Measurements from ENCODE around the gene ATP6V1G3. TPM values are rescaled to one million over a fixed set of nuclear protein-coding genes. Genes with fewer than 3 reads are reported as not detected.

ATP6V1G3 gene
- total and polyA plus RNA-seq, 2 of the 4 experiments (the other 2 are of a cell fraction) = not detected

DNA sequence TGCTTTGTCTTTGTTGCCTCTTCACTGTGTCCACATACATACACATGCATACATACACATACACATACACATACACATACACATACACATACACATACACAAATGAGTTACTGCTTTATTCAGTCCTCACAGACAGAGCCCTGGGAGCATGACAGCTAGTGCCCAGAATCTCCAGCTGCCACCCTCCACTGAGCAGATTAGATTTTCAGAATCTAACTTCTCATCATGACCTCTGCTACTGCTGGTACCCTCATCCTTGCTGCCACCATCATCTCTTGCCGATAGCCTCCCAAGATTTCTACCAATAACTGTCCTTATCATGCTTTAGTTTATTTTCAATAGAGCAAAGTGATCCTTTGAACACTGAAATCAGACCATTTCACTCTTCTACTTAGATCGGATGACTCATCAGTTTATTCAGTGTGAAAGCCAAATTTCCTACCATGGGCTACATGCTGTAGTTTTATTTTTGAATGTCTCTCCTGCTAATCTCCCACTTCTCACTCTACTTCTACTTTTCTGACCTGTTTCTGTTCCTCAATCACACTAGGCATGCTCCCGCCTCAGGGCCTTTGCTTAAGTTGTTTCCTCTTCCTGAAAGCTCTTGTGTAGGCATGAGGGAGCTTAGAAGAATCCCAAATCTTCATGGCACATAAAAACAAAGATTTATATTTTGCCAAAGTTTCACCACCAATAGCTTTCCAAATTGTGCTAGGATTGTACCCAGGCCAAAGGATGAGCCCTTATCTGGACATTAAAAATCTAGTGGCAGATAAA, 43.0 kb downstream of the ATP6V1G3 start:
- H3K9ac ChIP-seq (ENCODE audit: low read depth, low read length) = no peak overlapping the region
- H2AK9ac ChIP-seq (replicated peaks; ENCODE audit: low read depth, low read length, poor library complexity) = no peak overlapping the region
- peak overlapping the region; percentile 87 for H4K91ac ChIP-seq (ENCODE audit: insufficient read depth, low read depth, low read length)
- intact Hi-C loops (cut with micrococcal nuclease) = loop anchor here (2.0 kb wide), 1 partner anchor 171 kb away; no protein-coding TSS in a partner anchor
- H3K9me3 ChIP-seq (ENCODE audit: control insufficient read depth, insufficient read depth, low read length) = no peaks in the 10 kb centered on the region
- WGBS, 2 experiments (ENCODE audit: extremely low coverage in 2 of 2, insufficient read length in 1 of 2) = 0% methylated on average over 1 of the region's 3 CpGs; no CpG with 5 or more reads in 1 of the 2 experiments
- H3K18ac ChIP-seq (ENCODE audit: low read depth, low read length) = peak overlapping the region; percentile 87
- no peaks in the 10 kb centered on the region for H3K36me3 ChIP-seq (ENCODE audit: control insufficient read depth, insufficient read depth, low read length)
- in situ Hi-C loops (cut with MboI; ENCODE audit: low sequenced_read_pairs) = no loop called here
- peak overlapping the region; percentile 64 for H2BK5ac ChIP-seq (ENCODE audit: low read depth, low read length, poor library complexity, severe bottlenecking)
- H3K4me3 ChIP-seq (ENCODE audit: insufficient read depth, low read depth, low read length) = no peak overlapping the region
- peaks cover 31% of the 10 kb centered on the region for H3K4me1 ChIP-seq (ENCODE audit: control insufficient read depth, insufficient read depth, low read length)
- ATAC-seq (ENCODE audit: low read depth) (peak; percentile 31), DNase-seq (peak; percentile 80)
- peak overlapping the region; percentile 78 for H3K27ac ChIP-seq (ENCODE audit: insufficient read depth, low read length)
- H3K27me3 ChIP-seq (ENCODE audit: control insufficient read depth, insufficient read depth, low read length) = no peaks in the 10 kb centered on the region
- CTCF ChIA-PET = interaction anchor here (0.6 kb wide), 2 partner anchors 69 to 216 kb away, joined by 3 read pairs; no protein-coding TSS in a partner anchor
- POLR2A ChIA-PET (ENCODE audit: unreplicated experiment) = interaction anchor here (0.7 kb wide), 1 partner anchor 924 kb away, joined by 3 read pairs; no protein-coding TSS in a partner anchor
- H3K23ac ChIP-seq (ENCODE audit: low read depth, low read length) = peak overlapping the region; percentile 79; the same call in 1 of the 2 replicates
- no peaks in the 10 kb centered on the region; a peak in 2 of 4 replicates for H3K79me1 ChIP-seq (ENCODE audit: low read depth in 1 of 2, low read length in 2 of 2)
- H4K20me1 ChIP-seq (ENCODE audit: insufficient read depth, low read length) = no peaks in the 10 kb centered on the region
- peak overlapping the region; percentile 11 for H3K4me2 ChIP-seq (ENCODE audit: low read depth, low read length)
- dilution Hi-C loops (cut with HindIII; ENCODE audit: low sequenced_read_pairs, unreplicated experiment) = no loop called here
- H3K56ac ChIP-seq (ENCODE audit: extremely low read depth, insufficient read depth, low read length) = peak overlapping the region; percentile 32; the same call in 1 of the 2 replicates
- no TSS peak for BruUV-seq (replicated peaks)
- H3K14ac ChIP-seq (replicated peaks; ENCODE audit: low read depth, low read length) = peak overlapping the region; percentile 89
- peak overlapping the region; percentile 92 for H2AK5ac ChIP-seq (ENCODE audit: low read depth, low read length)
- peak overlapping the region; percentile 95 for H2BK120ac ChIP-seq (ENCODE audit: low read depth, low read length)
- peak overlapping the region; percentile 90 for H3K4ac ChIP-seq (ENCODE audit: low read depth, low read length)
- TF ChIP-seq FOS (IDR thresholded peaks at IDR 0.05; ENCODE audit: low read depth, low read length) = peak; percentile 88
- TF ChIP-seq MAFK (IDR thresholded peaks at IDR 0.05; ENCODE audit: low read depth, low read length) = peak; percentile 82
- peak; percentile 15; the same call in 1 of the 2 replicates for TF ChIP-seq BHLHE40 (IDR thresholded peaks at IDR 0.05; ENCODE audit: low read depth, low read length)
- TF ChIP-seq NFE2L2 (IDR thresholded peaks at IDR 0.05; ENCODE audit: low read depth, low read length) = peak; percentile 97
- no peak for TF ChIP-seq RFX5 (IDR thresholded peaks at IDR 0.05; ENCODE audit: low read depth, low read length)
- peak overlapping the region; percentile 71 for H2AFZ ChIP-seq (replicated peaks; ENCODE audit: low read length, poor library complexity)
- H2BK20ac ChIP-seq (ENCODE audit: low read depth, low read length) = peak overlapping the region; percentile 96
- H4K8ac ChIP-seq (ENCODE audit: low read depth in 2 of 2, low read length in 2 of 2) = peak overlapping the region; percentile 50 to 84; a peak in 3 of 4 replicates
- peak overlapping the region; percentile 79 for H4K5ac ChIP-seq (ENCODE audit: low read depth, low read length)
- H2BK15ac ChIP-seq (ENCODE audit: low read depth, low read length) = peak overlapping the region; percentile 97; the same call in 2 of the 3 replicates
- H3K9me1 ChIP-seq (ENCODE audit: insufficient read depth, low read length) = peaks cover 32% of the 10 kb centered on the region

All from IMR-90 (cell line).